Measurements from ENCODE around the gene CACNB2. TPM values are rescaled to one million over a fixed set of nuclear protein-coding genes. Genes with fewer than 3 reads are reported as not detected.

The CACNB2 gene
- total RNA-seq, 2 donors from 2014 or later, result 5.5 to 17.4 TPM

GRCh38 chr10:18368273-18368672, 228.0 kb downstream of the CACNB2 start:
- intact Hi-C loops (cut with DNase I), result no loop called here
- Histone ChIP-seq H3K4me3 (no peak overlapping the region), H3K27ac (no peak overlapping the region), H3K4me1 (replicated peaks) (no peaks in the 10 kb centered on the region), H3K36me3 (no peaks in the 10 kb centered on the region), H3K9me3 (no peaks in the 10 kb centered on the region), H3K27me3 (replicated peaks; ENCODE audit: insufficient read depth) (no peaks in the 10 kb centered on the region)
- no peak for DNase-seq (ENCODE audit: low spot score)
- TF ChIP-seq CTCF (IDR thresholded peaks at IDR 0.05), result no peak
- no peak for TF ChIP-seq POLR2AphosphoS5 (IDR thresholded peaks at IDR 0.05)
- no peak for TF ChIP-seq POLR2A (IDR thresholded peaks at IDR 0.05)
- 74% methylated on average over 3 of the region's 3 CpGs for WGBS

DNA sequence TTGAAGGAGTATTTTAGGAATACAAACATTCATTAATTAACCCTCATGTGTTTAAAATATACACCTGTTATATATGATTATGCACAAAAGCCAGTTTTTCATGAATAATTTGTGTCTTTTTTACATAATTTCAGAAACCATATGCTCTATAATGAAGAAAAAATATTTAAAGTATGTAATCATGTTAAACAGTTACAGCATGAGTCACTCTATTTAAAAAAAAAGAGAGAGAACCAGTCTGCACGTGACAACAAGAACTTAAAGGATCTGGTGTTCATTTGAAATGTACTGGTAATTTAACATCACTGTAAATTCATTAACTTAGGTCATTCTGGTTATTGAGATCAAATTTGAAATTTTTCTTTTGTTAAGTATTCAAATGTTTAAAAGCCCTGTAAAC, 228.5 kb downstream of the CACNB2 start:
- H3K27ac ChIP-seq, result no peak overlapping the region

DNA sequence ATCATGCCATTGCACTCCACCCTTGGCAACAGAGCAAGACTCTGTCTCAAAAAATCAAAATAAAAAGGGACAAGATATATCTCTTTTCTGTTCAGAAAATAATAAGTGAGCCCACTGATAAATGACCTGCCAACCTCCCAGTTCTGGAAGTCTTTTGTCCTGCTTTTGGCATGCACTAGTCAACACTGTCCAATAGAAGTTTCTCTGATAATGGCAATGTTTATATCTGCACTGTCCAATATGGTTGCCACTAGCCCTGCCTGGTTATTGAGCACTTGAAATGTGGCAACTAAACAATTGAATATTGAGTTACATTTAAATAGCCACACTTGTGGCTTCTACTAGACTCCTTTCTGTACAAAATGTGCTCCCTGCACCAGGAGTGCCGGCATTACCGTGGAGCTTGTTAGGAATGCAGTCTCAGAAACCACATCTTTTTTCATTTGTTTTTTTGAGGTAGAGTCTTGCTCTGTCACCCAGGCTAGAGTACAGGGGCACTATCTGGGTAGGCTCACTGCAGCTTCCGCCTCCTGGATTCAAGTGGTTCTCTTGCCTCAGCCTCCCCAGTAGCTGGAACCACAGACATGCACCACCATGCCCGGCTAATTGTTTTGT, 229.7 kb downstream of the CACNB2 start:
- H3K9me3 ChIP-seq, result no peaks in the 10 kb centered on the region
- TF ChIP-seq POLR2AphosphoS5 (IDR thresholded peaks at IDR 0.05) (no peak), POLR2A (IDR thresholded peaks at IDR 0.05) (no peak), CTCF (IDR thresholded peaks at IDR 0.05) (no peak)
- 98% methylated on average over 4 of the region's 4 CpGs for WGBS
- no peaks in the 10 kb centered on the region for H3K36me3 ChIP-seq
- intact Hi-C loops (cut with DNase I), result no loop called here
- H3K4me3 ChIP-seq, result no peak overlapping the region
- no peaks in the 10 kb centered on the region for H3K4me1 ChIP-seq (replicated peaks)
- no peak overlapping the region for H3K27ac ChIP-seq
- no peak for DNase-seq (ENCODE audit: low spot score)
- H3K27me3 ChIP-seq (replicated peaks; ENCODE audit: insufficient read depth), result no peaks in the 10 kb centered on the region

More for the DNA sequence above, 228.5 kb downstream of the CACNB2 start:
- no peak for TF ChIP-seq POLR2A (IDR thresholded peaks at IDR 0.05)
- TF ChIP-seq CTCF (IDR thresholded peaks at IDR 0.05), result no peak
- no peak for TF ChIP-seq POLR2AphosphoS5 (IDR thresholded peaks at IDR 0.05)
- no peaks in the 10 kb centered on the region for H3K27me3 ChIP-seq (replicated peaks; ENCODE audit: insufficient read depth)
- no peaks in the 10 kb centered on the region for H3K4me1 ChIP-seq (replicated peaks)
- no peak overlapping the region for H3K4me3 ChIP-seq
- 42% methylated on average over 1 of the region's 1 CpG for WGBS
- H3K9me3 ChIP-seq, result no peaks in the 10 kb centered on the region
- H3K36me3 ChIP-seq, result no peaks in the 10 kb centered on the region
- intact Hi-C loops (cut with DNase I), result no loop called here
- no peak for DNase-seq (ENCODE audit: low spot score)

GRCh38 chr10:18376650-18377049, 236.4 kb downstream of the CACNB2 start:
- TF ChIP-seq POLR2A (IDR thresholded peaks at IDR 0.05), result no peak
- no peak for TF ChIP-seq POLR2AphosphoS5 (IDR thresholded peaks at IDR 0.05)
- no peak overlapping the region for H3K4me3 ChIP-seq
- H3K36me3 ChIP-seq, result no peaks in the 10 kb centered on the region
- H3K9me3 ChIP-seq, result no peaks in the 10 kb centered on the region
- intact Hi-C loops (cut with DNase I), result no loop called here
- no peak overlapping the region for H3K27ac ChIP-seq
- DNase-seq (ENCODE audit: low spot score), result no peak
- 83% methylated on average over 5 of the region's 5 CpGs for WGBS
- no peaks in the 10 kb centered on the region for H3K4me1 ChIP-seq (replicated peaks)
- no peaks in the 10 kb centered on the region for H3K27me3 ChIP-seq (replicated peaks; ENCODE audit: insufficient read depth)

DNA sequence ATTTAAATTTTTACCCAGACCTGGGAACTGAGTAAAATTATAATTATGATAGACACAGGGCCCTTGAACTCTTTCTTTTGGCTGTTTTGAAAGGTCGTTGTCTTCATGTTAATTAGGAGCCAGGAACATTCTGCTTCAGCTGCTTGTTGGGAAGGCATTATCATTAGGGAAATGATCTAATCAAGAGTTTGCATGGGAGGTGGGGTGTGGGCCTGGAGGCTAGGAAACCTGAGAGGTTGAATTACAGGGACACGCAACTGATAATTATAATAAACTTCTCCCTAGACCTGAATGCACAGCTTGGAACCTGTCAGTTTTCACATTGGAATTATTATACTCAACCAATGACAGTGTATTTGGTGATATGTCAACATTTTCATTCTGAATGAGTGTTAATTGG, 237.7 kb downstream of the CACNB2 start:
- intact Hi-C loops (cut with DNase I), result no loop called here
- Histone ChIP-seq H3K36me3 (no peaks in the 10 kb centered on the region), H3K27ac (no peak overlapping the region), H3K27me3 (replicated peaks; ENCODE audit: insufficient read depth) (no peaks in the 10 kb centered on the region), H3K4me1 (replicated peaks) (no peaks in the 10 kb centered on the region), H3K9me3 (no peaks in the 10 kb centered on the region), H3K4me3 (no peak overlapping the region)
- TF ChIP-seq POLR2A (IDR thresholded peaks at IDR 0.05) (no peak), POLR2AphosphoS5 (IDR thresholded peaks at IDR 0.05) (no peak), CTCF (IDR thresholded peaks at IDR 0.05) (no peak)
- no peak for DNase-seq (ENCODE audit: low spot score)
- 67% methylated on average over 2 of the region's 2 CpGs for WGBS

All from prostate gland (tissue), 2 donors.